NOMO-1 treated with dmso at 0.1 percent for 144 hours (cell line): ENCODE measurements around the gene DNMT3A.
"Not testable (repeated sequence)": the region's sequence is repeated elsewhere in the genome, so short reads cannot be mapped to it uniquely, and the experiment has no call there.

Experiments
- DNase-seq: peaks from one replicate; lab custom pipeline; 2025; ENCODE audit not compliant: unreplicated experiment; lab: John Stamatoyannopoulos, UW

The DNMT3A gene

DNA sequence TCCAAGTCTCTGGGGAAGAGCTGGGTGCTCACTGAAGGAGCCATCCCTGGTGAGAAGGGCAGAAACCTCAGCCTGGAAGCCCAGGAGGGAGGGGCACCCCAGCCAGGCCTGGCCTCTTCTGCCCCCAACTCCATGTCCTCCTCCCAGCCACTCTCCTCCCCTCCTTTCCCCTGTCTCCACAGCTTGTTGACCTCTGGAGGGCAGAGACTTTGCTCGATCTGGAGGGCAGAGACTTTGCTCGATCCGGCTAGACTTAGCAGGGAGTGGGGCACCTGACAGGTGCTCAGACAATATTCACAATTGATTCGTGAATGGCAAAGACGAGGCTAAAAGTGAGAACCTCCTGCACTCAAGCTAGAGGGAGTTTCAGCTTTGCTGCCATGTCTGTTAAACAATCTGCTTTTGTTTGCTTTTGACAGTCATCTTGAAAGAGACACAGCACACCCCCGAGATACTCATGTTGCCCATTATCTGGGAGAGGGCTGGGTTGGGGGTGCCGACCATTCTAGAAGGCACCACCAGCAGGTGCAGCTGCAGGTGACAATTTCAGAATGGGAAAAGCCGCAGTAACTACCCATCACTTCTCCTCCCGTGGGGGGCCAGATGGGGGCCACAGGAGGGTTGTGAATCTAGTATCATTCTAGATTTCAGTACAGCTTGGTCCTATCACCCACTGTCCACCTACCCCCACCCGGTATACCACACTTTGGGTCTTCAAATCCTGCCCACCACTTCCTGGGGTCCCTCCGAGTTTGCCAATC lies 54.8 kb downstream of the DNMT3A start:
- DNase-seq = no peak

- peak; percentile 76 for DNase-seq
Measured at GRCh38 chr2:25286025-25286400, 55.7 kb downstream of the DNMT3A start.

- no peak for DNase-seq
Measured at GRCh38 chr2:25285265-25286024, 56.3 kb downstream of the DNMT3A start.

DNA sequence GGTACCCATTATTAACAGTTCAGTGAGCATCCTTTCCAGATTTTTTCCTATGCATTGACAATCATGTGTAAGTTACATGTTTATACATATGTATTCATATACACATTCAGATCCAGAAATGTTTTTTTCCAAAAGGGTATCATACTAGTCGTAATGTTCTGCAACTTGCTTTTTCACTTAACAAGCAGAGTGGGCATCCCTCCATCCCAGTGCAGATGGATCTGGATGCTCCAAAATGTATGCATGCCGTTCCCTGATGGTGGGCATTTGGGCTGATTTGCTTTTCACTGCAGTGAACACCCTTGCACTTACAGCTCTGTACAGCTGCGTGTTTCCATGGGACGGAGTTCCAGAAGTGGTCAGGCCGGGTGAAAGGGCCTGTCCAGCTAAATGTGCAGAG lies 57.0 kb downstream of the DNMT3A start:
- DNase-seq = no peak

DNA sequence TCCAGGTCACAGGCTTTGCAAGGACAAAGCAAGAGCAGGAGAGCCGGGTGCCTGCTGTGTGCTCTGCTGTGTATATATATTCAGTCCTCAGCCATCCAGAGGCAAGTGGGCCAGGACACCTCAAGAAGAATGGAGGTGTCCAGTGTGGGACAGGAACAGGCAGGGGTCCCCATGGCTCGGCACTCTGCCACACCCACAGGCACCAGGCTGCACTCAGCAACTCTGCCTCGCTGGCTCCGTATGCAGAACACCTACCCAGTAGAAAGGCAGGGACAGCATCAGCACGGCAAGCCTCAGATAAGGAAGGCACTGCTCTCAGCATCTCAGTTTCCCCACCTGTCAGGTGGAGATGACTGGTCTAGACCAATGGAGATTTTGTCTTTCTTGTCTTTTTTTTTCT lies 57.8 kb downstream of the DNMT3A start:
- no peak for DNase-seq

GRCh38 chr2:25281941-25282340 lies 59.8 kb downstream of the DNMT3A start:
- no peak for DNase-seq

DNA sequence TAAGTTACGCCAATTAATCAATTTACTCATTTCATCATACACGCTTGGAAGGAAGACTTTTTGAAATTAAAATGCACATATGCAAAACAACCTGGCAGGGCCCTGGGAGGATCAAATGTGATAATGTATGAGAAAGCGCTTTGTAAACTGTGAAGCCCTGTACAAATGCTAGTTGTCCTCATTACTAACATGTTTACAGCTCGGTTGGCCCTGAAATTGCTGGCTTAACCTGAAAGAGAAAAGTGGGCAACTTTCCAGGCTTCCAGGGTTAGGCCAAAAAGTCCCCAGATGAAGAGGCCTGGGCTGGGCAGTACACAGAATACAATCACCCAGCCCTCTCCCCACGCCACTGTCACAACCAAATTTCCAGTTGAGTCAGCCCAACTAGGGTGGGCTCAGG lies 60.2 kb downstream of the DNMT3A start:
- no peak for DNase-seq

DNA sequence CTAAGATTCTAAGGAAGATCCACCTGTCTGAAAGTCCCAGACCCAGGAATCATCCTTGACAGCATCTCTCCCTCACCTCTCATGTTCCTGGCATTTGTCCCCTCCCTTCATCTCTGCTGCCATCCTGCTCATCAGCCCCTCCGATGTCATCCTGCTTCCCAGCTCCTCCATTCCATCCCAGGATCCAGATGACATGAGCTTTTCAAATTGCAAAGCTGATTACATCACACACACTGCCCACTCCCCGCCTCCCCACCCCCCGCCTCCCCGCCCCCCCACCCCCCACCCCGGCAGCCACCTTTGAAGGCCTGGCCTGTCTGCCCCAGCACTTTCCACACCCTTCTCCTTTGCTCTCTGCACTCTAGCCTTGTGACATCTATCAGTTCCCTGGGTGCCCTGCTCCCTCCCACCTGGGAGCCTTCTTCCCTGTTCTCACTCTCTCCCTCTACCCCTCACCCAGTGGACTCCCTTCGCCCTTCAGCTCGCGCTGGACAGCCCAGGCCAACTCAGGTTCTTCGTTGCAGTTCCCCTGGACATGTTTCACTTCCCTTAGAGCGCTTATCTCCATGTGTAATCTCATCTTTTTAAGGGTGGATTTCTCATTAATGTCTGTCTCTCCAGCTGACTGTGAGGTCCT lies 61.6 kb downstream of the DNMT3A start:
- peak; percentile 17 for DNase-seq

DNA sequence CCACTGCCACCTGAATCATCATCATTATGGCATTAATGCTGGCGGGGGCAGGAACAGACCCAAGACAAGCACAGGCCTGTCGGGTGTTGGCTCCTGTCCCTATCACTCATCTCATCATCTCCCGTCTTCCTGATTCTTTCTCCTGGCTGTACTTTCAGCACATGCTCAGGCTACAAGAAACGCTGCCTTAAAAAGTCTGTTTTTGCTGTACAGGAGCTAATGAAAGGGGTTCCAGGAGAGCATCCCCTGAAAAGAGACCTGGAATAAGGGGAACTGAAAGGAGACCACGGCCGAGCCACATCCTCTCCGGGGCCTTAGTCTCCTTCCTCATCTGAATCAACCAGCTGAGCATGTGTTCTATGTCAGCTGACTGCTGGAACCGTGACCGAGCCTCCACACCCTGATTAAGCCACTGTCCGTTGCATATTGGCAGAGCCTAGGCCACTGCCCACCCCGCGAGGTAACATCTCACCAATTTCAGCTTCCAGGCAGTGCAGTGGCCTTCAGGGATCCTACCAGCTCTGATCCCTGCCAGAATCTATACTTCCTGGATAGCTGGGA lies 62.6 kb downstream of the DNMT3A start:
- DNase-seq = peak; percentile 79

DNA sequence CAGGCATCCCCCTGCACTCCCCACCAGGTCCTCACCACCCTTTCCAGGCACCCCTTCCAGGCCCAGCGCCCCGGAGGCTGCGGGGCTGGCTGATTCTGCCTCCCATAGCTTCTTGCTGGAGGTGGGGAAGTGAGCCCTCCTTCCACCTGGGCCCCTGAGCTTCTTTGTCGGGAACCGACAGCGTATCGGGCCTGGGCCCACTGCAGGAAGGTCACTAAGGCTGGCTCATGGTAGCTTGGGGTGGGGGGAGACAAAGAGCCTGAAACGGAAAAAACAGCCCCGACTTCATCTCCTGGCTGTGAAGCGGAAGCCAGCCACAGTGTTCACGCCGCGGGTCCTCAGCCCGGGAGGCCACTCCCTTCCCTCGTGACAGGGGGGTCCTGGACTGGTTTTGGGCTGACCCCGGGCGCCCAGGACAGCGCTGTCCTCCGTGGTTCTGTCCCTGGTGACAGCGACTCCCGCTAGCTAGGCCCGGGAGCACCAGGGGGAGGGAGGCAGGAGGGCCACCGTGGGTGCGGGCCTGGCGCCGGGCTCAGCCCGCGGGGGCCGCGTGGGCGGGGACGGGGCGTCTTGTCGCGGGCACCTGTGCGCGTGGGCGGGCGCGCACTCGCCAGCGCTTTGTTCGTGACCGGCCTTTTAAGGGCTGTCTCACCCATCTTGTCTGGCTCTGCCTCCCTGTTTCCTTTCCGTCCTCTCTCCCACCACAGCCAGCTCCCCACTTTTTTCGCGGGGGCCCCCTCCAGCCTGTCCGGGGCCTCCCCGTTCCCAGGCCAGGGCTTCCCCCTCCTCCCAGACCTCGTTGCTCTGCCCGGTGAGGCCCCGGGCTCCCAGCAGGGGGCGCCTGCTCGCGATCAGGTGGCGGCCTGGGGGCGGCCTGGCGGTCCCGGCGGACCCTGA lies 64.9 kb downstream of the DNMT3A start:
- DNase-seq = no peak

GRCh38 chr2:25275575-25275965 lies 66.2 kb downstream of the DNMT3A start:
- DNase-seq = no peak

DNA sequence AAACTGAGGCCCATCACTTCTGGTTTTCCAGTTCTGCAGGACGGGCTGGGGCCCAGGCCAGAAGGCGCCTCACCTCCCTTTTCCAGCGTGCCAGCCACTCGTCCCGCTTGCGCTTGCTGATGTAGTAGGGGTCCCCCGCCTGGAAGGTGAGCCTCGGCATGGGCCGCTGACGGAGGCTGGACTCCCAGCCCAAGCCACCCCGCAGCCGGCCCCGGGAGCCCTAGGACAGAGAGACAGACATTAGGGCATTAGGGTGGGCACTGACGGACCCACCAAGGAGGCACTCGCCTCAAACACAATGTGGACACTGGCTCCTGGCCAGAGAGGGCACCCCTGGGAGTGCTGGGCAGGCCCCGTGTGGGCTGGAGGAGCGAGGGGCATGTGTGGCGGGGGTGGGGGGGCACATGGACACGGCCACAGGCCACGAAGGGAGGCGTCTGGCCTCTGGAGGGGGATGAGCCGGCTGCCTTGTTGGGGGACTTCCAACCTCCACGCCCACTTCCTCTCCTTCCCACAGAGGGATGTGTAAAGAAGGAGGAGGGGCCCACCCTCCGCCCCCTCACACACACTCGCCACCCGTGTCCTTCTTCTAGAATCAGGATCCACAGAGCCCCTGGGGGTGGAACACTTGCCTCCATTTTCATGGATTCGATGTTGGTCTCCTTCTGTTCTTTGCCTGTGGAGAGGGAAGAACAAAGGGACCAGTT lies 66.7 kb downstream of the DNMT3A start:
- DNase-seq = no peak

- DNase-seq = no peak
Measured at GRCh38 chr2:25273985-25274535, 67.7 kb downstream of the DNMT3A start.

DNA sequence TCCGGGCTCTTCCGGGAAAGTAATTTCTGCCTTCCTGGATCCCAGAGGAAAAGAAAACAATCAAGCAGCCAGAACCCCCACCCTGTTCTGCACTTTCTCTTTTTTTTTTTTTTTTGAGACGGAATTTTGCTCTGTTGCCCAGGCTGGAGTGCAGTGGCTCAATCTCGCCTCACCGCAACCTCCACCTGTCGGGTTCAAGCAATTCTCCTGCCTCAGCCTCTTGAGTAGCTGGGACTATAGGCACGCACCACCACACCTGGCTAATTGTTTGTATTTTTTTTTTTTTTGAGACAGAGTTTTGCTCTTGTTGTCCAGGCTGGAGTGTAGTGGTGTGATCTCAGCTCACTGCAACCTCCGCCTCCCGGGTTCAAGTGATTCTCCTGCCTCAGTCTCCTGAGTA lies 69.0 kb downstream of the DNMT3A start:
- not testable (repeated sequence) for DNase-seq

GRCh38 chr2:25270061-25270460 lies 71.7 kb downstream of the DNMT3A start:
- DNase-seq = no peak

DNA sequence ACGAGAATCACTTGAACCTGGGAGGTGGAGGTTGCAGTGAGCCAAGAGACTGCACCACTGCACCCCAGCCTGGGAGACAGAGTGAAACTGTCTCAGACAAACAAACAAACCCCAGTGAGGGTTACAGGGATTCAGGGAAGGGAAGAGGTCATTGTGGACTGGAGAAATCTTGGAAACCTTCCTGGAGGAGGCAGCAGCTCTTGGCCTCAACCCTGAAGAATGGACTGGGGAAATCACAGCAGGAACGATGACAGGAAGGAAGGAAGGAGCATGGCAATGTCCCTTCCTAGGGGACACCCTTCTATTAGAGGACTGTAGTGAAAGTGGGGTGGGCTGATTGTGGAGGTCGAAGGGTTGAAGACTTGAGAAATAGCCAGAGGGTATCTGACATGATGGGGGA lies 72.5 kb downstream of the DNMT3A start:
- DNase-seq = no peak

DNA sequence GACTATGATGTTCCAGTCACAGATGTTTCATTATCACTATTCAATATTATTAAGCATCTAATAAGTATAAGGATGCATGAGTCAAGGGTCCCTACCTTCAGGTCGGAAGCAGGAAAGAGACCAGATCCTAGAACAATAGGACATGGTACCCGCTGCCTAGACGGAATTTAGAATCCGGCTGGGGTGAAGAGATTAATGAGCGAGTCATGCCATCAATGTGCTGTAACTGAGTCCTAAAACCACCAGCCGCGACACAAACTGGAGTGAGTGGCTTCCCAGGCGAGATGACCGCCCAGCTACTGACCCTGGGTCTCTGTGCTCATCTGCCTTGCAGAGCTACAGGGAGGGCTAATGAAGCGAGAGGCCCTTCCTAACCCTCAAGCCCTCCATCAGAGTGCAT lies 73.6 kb downstream of the DNMT3A start:
- DNase-seq = no peak

DNA sequence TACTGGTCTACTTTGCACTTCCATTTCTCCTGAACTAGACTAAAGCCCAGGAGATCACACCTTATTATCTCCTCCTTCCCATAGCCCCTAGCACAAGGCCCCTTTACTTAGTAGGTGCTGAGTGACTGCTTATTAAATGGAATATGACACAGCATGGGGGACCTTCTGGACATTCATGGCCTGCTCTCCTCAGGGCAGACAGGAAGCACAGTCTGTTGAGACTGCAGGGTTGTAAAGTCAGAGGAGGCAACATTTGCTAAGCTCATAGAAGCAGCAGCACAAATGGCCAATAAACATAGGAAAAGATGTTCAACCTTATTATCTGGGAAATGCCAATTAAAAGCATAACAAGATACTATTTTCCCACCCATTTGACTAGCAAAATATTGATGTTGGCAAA lies 75.3 kb downstream of the DNMT3A start:
- no peak for DNase-seq

DNA sequence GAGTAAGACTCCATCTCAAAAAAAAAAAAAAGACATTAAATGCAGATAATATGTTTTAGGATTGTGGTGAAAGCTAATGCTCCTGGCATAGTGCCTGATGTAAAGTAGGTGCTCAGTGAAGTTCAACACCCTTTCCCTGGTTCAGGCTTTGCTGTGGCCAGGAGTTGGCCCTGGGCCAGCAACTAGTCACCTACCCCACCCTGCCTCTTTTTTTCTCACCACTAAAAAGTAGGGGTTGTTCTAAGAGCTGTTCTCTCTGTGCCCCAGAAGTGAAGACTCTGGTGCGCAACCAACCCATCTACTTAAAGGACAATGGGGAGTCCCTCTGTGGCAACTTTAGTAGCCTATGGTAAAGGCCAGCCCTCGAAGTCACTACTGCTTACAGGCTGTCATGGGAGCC lies 75.9 kb downstream of the DNMT3A start:
- DNase-seq = no peak

DNA sequence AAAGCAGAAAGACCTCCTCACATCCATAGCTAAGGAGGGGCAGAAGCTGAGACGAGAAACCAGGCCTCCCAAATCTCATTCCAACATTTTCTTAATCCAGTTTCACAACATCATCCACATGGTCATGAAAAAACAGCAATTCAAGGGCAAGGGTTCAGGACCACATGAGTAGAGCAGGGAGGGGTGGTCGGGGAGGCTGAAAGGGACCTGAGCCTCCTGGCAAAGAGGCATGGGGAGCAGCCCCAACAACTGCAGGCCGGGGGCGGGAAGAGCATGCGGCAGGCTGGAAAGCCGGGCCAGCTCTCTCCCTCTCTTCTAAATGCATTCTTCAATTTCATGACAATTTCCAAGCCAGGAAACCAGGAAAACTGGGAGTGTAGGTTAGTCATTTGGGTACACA lies 76.7 kb downstream of the DNMT3A start:
- no peak for DNase-seq
